ENCODE measurements around the gene SNX20.
A peak's percentile ranks its signal among the peaks of the same experiment; 100 is the strongest.

Gene SNX20

DNA sequence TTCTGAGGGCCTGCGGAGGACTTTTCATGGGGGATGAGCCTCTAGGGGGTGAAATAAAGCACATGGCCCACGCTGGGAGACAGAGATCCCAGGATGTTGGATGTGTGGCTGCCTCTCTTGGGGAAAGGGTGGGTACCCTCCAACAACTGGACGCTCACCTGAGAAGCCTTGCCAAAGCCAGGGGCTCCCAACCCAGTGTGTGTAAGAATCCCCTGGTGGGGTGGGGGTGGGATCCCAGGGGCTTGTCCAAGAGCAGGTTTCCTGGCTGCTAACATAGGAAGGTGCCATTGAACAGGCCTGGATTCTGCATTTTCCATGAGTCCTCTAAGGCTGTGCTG is 587 bp downstream of the SNX20 start:
- DNase-seq (ENCODE audit: low read depth in 1 of 2, low spot score in 1 of 2) = no peak

DNA sequence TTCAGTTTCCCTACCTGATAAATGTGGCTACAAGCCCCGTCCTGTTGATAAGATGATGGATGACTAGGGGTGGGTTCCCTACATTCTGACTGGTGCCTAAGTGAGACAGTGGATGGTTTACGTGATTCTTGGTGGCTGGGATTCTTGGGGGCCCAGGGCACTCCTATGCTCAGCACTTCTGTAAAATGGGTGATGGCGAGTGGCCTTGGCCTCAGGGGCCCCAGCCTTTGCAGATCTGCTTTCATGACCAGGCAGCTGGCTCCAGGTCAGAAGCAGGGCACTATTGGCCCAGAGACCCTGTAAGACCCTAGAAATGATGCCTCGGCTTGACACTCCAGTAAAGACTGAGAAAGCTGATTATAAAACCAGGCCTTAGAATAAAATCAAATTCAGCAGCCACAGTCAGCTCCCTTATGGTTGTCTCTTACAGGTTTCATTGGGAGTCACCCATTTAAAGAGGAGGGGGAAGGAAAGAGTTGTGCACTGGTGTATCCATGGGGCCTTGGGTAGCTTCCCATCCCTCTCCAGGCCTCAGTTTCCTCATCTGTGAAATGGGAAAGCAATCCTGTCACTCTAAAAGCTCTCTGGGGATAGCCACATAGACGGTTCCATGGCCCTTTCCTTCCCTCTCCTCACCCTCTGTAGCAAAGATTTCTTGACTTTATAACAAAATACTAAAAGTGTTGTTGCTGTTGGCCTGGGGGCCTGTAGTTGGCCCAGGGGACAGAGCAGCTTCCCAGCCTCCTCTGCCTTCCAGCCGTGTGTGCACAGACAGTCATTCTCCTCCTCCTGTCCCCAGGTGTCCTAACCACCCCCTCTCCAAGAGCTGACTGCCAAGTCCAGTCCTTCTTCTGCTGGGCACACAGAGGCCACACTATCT is 1.2 kb downstream of the SNX20 start:
- DNase-seq (ENCODE audit: low read depth in 1 of 2, low spot score in 1 of 2) = no peak

DNA sequence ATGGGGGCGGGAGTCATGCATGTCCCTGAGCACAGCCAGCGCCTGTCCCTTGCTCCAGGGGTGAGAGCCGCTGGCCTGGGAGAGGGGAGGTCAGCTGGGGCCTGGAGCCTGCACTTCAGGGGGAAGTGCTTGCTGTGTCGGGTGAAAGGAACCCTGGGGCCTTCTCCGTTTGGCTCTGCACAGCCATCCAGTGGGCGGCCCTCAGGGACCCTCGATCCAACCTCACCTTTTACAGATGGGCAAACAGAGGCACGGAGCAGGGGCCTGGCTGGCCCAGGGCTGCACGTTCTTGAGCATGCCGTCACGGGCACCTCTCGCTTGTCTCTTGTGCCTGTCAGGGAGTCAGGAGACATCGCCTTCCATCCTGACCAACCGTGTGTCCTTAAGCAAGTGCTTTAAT is 1.8 kb downstream of the SNX20 start:
- no peak for DNase-seq (ENCODE audit: low read depth in 1 of 2, low spot score in 1 of 2)

DNA sequence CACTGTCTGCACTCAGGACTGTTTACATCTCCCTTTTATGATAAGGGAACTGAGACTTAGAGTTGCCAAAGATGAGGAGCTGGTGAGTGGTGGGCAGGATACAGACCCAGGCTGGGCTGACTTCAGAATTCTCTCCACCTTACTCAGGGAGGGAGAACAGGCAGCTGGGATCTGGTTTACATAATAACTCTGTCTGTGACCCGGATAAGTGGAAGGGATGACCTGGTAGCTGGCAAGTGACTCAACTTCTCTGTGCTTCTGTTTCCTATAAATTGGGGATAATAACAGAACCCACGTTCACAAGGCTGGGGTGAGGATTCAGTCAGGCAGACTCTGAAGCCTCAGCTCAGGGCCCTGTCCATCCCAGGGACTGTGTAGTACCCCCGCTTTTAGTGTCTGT is 2.6 kb downstream of the SNX20 start:
- DNase-seq (ENCODE audit: low read depth in 1 of 2, low spot score in 1 of 2) = no peak

DNA sequence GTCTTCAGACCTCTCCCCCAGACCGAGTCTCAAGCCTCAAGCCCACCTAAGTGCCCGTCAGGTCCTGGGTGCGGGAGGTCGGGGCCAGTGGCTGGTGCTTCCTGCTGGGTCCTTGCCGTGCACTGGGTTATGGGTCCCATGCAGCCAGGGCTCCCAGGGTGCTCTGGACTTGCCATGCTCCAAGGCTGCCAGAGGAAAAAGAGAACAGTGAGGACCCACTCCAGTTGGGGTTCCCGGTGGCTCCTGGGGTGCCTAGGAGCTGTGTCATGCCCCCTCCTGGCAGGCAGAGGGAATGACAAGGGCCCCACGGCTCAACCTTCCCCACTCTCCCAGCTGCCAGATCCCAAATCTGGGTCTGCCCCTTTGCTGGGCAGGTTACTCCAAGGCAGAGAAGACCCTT is 3.8 kb downstream of the SNX20 start:
- no peak for DNase-seq (ENCODE audit: low read depth in 1 of 2, low spot score in 1 of 2)

DNA sequence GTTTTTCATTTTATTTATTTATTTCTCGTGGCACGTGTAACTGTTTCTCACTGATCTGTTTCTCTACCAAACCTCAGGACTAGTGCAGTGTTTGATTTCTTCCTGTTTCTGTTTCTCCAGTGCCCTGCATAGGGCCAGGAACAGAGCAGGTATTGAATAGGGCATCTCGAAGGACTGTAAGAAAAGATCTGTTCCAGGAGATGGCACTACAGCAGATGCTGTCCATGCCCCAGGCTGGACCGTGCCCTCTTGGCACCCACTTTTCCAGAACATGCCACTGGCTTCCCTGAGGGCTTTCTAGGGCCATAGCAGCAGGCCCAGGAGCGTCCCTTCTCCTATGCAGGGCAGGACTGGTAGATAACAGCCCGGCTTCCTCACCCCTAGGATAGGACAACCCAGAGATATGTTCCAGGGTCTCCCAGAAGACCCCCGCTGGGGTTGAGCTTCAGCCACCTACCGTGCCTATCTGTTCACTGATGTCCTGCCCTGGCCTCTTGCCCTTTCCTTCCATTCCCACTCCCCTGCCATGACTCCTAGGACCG is 4.4 kb downstream of the SNX20 start:
- no peak for DNase-seq (ENCODE audit: low read depth in 1 of 2, low spot score in 1 of 2)

DNA sequence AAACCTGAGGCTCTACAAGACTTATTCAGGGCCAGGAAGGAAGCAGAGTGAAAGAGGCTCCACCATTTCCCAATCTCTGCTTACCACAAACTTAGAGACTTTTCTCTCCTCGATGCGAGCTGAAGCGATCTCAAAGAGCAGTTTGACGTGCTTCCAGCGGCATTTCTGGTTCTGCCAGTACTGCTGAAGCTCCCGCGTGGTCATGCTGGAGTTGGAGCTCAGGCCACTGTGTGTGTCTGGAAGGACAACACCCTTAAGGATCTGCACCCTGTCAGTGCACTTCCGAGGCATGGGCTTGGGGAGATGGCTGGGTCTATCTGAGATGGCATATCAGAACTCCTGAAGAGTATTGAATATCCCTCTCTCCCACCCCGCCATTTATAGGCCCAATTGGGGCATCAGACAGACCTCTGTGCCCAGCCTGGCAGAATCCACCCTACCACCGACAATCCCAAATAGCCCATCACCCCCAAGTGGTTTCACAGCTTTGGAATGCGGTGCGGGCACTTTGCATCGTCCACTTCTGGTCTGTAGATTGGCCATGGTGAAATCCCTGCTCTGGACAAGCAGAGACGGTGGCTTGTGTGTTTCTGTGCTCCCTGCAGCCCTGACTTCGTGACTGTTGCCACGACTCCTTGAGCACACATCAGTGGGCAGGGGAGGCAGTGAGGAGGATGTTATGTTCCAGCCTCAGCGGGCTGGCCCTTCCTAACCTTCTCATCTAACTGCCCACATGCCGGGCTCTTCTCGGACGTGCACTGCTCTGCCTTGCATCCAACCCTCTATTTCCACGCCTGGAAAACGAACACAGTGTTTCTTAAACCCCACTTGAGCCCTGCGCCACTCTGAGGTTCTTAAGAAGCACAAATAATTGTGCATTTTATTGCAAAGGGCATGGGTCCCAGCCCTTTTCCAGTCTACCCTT is 5.2 kb downstream of the SNX20 start:
- DNase-seq (ENCODE audit: low read depth in 1 of 2, low spot score in 1 of 2) = no peak

DNA sequence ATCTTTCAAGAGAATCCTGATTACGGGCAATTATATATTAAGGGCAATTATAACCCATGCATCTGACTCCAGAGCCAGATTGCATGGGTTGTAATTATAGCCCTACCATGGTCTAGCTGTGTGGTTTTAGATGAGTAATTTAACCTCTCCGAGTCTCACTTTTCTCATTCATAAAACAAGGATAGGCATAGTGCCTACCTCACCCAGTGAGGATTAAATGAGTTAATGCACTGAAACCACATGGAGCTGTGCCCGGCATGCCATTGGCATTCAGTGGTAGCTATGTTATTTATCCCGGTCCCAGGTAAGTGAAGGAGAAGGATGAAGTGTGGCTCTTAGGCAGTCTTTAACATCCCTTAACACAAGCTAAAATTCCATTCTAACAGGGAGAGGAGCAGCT is 6.3 kb downstream of the SNX20 start:
- DNase-seq (ENCODE audit: low read depth in 1 of 2, low spot score in 1 of 2) = no peak

DNA sequence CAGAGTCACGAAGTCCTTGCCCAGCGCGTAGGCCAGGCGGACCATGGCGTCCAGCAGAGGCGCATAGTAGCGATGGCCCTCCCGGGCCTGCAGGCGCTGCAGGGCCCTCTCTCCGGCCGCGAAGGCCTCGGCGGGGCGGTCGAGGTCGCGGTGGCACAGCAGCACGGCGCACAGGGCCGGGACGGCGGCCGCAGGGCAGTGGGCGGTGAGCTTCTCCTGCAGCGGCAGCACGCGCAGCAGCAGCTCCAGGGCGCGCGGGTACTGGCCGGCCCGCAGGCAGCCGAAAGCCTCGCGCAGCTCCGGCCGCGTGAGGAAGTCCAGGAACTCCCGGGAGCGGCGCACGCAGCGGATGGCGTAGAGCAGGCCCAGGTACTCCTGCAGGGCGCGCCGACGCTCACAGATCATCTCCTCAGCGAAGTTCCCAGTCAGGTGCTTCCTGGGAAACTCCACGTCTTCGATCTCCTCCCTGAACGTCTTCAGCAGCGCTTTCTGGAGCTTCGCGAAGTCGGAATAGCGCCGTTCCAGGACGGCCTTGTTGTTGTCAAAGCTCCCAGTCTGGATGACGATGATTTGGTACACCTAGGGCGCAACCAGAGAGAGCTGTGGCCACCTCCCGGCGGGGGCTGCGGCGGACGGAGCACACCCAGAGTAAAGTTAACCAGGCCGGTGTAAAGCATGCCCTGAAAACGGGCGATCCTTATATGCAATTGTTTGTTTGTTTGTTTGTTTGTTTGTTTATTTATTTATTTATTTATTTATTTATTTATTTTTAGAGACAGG is 7.4 kb downstream of the SNX20 start:
- DNase-seq (ENCODE audit: low read depth in 1 of 2, low spot score in 1 of 2) = no peak

DNA sequence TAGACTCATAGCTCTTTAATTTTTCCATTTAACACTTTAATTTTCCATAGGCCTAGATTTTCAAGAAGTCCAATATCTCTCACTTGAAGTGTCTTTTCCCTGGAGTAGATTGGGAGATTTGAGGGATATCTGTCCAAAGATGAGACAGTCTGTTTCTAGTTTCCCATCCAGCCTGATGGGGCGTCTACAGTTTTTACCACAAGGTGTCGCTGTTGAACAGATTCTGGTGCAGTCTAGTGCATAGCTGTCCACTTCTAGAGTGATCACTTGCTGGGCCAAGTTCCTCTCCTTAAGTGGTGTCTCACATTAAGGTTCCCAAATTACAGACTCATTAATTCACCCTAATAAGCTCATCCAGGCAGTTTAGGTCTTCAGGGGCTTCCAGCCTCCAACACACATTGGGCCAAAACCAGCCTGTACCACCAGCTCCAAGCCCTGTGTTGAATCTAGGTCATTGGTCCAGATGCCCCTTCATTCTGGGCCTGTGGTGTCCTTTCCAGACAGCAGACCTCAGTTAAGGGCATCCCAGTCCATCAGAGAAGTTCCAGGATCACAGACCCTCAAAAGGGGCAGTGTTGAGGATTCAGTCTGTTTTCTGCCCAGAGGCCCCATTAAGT is 9.4 kb downstream of the SNX20 start:
- DNase-seq (ENCODE audit: low read depth in 1 of 2, low spot score in 1 of 2) = no peak

DNA sequence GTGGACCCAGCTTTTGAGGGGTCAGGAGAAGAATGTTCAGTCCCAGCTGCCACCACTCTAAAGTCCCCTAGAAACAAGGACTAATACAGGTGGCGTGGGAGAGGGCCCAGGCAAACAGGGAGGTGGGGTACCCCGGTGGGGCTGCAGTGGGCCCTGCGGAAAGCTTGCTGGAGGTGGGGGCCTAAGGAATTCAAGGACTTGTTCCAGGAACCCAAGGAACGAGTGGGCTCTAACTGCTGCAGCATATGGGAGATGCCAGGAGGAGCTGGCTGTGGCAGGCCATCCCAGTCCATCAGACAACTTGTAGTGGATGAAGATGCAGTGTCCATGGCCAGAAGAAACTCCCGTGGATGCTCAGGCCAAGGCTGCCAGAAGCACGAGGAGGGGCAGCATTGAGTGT is 10.6 kb downstream of the SNX20 start:
- no peak for DNase-seq (ENCODE audit: low read depth in 1 of 2, low spot score in 1 of 2)

DNA sequence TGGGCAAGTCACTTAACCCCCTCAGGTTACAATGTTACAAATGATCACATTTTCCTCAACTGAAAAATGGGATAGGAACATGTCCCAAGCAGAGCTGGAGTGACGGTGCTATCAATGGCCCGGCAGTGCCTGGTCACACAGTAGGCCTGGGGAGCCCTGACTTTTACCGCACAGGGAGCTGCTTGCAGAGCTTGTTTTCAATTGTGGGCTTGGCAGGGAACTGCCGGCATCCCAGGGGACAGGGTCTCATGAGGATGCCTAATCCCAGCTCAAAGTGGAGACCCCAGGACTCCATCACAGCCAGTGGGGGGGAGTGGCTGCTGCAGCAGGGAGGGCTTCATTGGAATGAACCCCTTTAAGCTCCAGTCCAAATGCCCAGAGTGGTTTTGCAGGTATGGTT is 11.4 kb downstream of the SNX20 start:
- DNase-seq (ENCODE audit: low read depth in 1 of 2, low spot score in 1 of 2) = no peak

DNA sequence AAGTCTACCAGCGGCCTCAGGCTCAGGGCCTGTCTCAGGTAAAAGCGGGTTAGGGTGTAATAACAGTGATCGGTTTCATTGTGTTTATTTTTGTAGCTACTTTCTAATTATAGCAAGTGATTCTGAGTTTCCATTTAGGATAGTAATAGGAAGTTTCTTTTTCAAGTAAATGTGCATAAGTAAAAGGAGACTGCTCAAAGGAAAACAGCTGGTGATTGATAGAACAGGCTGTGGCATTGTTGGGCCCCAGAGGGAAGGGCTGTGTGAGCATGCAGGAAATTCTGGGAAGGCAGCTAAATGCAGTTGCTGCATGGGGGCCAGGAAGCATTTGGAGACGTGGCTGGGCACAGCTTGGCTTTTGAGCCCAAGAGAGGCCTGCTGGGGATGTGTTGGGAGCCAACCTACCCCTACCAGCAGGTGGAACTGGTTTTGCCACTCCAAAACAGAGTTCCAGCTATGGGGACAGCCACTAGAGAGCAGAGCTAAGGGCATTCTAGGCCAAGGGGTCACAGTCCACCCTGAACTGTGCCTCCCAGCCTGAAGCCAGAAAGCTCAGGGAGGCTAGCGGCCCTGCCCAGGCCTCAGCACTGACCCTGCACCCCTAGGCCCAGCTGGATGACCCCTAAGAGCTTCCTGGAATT is 12.6 kb downstream of the SNX20 start:
- DNase-seq (ENCODE audit: low read depth in 1 of 2, low spot score in 1 of 2) = no peak

DNA sequence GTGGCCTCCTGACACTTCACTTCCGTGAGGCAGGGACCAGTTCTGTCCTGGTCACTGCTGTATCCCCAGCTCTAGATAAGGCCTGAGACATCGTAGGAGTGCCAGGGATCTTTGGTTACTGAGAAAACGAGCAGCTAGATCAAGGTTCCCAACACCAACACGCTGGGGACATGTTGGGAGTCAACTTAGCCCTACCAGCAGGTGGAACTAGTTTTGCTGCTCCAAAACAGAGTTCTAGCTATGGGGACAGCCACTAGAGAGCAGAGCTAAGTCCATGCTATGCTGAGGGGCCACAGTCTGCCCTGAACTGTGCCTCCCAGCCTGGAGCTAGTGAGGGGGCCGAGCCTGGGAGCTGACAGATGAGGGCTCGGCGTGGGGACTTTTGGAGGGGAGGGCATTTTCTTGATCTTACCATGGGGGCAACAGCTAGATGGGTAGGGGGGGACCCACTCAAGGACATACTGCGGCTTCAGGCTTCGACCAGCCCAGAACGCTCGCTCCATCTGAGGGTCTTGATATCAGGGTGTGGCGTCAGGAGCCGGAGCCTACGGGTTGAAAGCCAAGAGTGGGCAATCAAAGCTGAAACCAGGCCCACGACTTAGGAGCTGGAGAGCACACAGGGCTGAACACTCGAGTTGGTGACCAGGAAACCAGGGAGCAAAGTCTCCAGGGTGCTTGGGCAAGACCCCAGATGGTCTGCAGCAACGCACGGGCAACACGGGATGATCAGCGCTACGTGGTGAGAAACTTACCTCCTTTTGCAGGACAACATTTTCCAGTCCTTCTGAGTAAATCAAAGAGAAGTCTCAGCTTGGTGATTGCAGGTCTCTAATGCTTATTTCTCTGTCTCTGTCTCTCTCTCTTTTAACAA is 13.4 kb downstream of the SNX20 start:
- DNase-seq (ENCODE audit: low read depth in 1 of 2, low spot score in 1 of 2) = no peak

DNA sequence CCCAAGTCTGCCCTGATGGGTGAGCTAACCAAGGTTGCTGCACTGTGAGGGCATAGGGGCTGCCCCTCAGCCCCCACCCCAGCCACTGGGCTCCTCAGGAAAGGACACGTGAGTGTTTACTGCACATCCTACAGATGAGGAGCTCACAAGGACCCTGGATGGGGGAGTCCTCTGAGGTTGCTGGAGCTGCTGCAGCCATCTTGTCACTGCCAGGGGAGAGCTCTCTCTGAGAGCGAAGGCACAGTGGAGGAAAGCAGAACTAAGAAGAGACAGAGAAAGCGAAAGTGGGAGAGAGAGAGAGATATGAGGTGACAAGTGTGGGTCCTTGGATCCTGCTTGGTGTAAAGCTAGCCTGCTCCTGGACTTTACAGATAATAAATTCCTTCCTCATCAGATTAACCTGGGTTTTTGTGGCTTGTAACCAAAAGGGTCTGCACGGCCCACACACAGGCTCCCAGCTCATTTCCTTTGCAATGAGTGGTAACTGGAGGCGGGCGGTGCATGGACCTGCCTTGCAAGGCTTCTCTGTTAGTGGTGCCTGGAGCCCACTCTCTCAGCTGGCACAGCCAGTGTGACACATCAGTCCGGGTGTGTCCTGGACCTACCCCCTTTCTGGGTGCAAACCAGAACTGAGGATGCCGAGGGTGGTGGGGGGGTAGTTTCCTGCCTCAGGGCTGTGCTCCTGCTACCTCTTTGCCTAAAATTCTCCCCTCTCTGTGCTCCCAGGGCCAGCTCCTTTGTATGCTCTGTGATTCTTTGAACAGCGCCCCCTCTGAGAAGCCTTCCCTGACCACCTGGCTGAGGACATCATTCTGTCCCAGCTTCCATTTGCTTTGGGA is 14.2 kb downstream of the SNX20 start:
- no peak for DNase-seq (ENCODE audit: low read depth in 1 of 2, low spot score in 1 of 2)

DNA sequence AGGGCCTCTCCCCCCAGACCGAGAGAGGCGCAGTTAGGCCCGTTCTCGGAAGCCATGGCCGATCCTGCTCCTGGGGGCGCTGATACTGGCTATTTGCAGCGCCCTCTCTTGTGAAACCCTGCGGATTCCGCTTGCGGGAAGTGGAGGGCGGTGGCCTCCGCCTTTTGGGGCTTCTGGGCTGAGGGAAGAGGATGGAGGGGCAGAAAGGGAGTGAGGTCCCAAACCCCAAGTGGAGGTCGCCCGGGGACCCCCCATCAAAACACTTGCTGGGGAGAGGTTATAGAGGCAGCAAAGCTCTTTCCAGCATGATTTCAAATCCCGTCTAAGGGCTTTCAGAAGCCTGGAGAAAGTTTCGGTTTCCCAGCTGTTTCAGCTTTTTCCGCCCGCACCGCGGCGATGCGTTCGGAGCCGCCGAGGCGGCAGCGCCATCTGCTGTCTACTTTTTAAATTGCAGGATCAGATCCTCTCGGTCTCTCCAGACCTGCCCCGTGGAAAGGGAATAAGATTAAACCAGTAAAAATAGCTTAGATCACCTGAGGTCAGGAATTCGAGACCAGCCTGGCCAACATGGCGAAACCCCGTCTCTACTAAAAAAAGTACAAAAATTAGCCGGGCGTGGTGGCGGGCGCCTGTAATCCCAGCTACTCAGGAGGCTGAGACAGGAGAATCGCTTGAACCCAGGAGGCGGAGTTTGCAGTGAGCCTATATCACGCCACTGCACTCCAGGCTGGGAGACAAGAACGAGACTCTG is 15.8 kb downstream of the SNX20 start:
- DNase-seq (ENCODE audit: low read depth in 1 of 2, low spot score in 1 of 2) = peak; percentile 63 to 70

DNA sequence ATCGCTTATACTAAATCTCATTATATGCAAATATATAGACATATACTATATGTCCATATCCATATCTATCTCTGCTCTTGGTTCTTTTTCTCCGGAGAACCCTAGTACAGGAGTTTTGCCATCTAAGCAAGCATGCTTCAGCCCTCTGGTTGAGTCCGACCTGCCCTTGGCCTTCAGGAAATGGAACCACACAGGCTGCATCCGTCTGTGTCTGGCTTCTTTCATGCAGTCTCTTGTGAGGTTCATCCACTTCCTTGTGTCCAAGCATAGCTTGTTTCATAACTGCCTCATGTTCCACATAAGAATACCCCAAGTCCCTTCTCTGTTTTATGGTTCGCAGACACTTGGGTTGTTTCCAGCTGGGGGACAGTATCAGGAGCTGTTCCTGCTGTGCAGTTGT is 16.8 kb downstream of the SNX20 start:
- no peak for DNase-seq (ENCODE audit: low read depth in 1 of 2, low spot score in 1 of 2)
